GM12892 (cell line): Measurements from ENCODE around the gene ECI1.
"Not testable (repeated sequence)": the region's sequence is repeated elsewhere in the genome, so short reads cannot be mapped to it uniquely, and the experiment has no call there.

Experiments used
- POLR2A ChIP-seq: IDR thresholded peaks from 2 replicates; pipeline ENCODE4 v1.6.1; 2011; ENCODE audit warnings: low read depth, low read length, control low read depth
- POLR2AphosphoS5 ChIP-seq: IDR thresholded peaks from 2 replicates; pipeline ENCODE4 v1.6.1; 2011; ENCODE audit warnings: low read depth, low read length, control low read depth
- TAF1 ChIP-seq: IDR thresholded peaks from 2 replicates; pipeline ENCODE4 v1.6.1; 2011; ENCODE audit warnings: low read depth, mild to moderate bottlenecking, control low read depth, low read length, borderline replicate concordance

DNA sequence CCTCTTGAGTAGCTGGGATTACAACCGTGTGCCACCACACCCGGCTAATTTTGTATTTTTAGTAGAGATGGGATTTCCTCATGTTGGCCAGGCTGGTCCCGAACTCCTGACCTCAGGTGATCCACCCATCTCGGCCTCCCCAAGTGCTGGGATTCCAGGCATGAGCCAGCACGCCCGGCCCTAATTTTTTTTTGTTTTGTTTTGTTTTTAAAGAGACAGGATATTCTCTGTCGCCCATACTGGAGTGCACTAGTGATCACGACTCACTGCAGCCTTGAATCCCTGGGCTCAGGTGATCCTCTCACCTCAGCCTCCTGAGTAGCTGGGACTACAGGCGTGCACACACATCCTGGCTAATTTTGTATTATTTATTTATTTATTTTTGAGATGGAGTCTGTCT is 11.1 kb downstream of the ECI1 start:
- TF ChIP-seq TAF1, POLR2A, POLR2AphosphoS5: not testable (repeated sequence)
